Keratinocyte (primary cell): ENCODE results near the gene SEZ6.

Experiments used
- CTCF ChIP-seq, 3 experiments: IDR thresholded peaks in 1 of 3; conservative IDR thresholded peaks in 1 of 3; optimal IDR thresholded peaks in 1 of 3; 2 replicates in 2 of 3; 3 replicates in 1 of 3; pipeline versions ENCODE3 to v1.5.1; 2011; ENCODE audit warnings: low read length in 3 of 3, mild to moderate bottlenecking in 3 of 3, moderate library complexity in 2 of 3, control low read depth in 1 of 3, inconsistent platforms in 1 of 3; ENCODE audit not compliant: insufficient read depth in 2 of 3; ENCODE audit errors: extremely low read depth in 1 of 3
- EZH2 ChIP-seq: IDR thresholded peaks from one replicate; pipeline ENCODE4 v1.6.1; 2012; ENCODE audit warnings: inconsistent platforms, mild to moderate bottlenecking, low read length, moderate library complexity

DNA sequence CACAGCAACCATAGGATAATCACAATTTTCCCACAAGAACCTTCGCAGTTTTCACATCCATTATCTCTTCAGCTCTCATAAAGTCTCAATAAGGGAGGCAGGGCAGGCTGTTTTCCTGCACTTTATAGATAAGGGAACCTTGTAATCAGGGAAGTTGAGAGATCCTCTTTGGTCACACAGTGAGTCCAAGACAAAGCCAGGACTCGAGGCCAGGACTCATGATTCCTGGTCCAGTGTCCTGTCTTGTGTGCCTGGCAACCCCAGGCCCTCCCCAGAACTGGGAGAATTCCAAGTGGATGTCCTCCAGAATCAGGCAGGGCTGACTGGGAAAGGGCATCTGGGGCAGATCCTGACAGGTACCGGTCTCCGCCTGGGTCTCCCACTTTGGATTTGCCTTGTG, 31.4 kb downstream of the SEZ6 start:
- no peak for TF ChIP-seq CTCF (optimal IDR thresholded peaks at IDR 0.05 in 1 of 3, IDR thresholded peaks at IDR 0.05 in 1 of 3, conservative IDR thresholded peaks at IDR 0.05 in 1 of 3; ENCODE audit: extremely low read depth in 1 of 3, insufficient read depth in 2 of 3, low read length in 3 of 3)
- TF ChIP-seq EZH2, result no peak
